Measurements from ENCODE around the gene AP1M1.

AP1M1 gene

DNA sequence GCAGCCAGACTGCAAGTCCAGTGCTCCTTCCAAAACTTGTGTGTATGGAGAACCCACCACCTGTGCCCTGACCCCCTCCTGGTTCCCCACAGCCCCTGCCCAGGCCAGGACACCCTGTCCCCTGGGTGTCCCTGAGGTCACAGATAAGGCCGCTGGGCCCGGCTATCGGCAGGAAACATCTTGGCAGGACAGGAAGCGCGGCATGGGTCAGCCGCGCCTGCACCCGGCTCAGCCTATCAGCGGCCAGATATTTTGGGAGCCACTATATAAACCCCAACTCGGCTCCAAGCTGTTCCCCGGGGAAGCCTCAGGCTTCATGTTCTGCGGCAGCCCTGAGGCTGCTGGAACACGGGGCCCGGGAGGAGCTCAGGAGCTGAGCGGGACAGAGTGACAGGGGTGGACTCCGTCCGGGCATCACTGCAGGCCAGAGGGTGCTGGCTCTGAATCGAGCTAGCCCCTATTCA lies 60.8 kb downstream of the AP1M1 start:
- CTCF ChIA-PET, result interaction anchor here (0.5 to 0.6 kb wide), 2 partner anchors 9 to 16 kb away, joined by 4 to 9 read pairs; no protein-coding TSS in a partner anchor

GRCh38 chr19:16259385-16260159 lies 61.9 kb downstream of the AP1M1 start:
- ChIA-PET CTCF (no interaction called here), POLR2A (ENCODE audit: low non-redundant PET) (no interaction called here)
- no peak for TF ChIP-seq CTCF (conservative IDR thresholded peaks at IDR 0.05; ENCODE audit: low read depth)
- no peak overlapping the region for H3K27ac ChIP-seq
- DNase-seq (ENCODE audit: low spot score), result no peak

More for the DNA sequence above, 60.8 kb downstream of the AP1M1 start:
- no peak for DNase-seq (ENCODE audit: low spot score)
- POLR2A ChIA-PET (ENCODE audit: low non-redundant PET), result no interaction called here
- no peak overlapping the region for H3K27ac ChIP-seq
- TF ChIP-seq CTCF (conservative IDR thresholded peaks at IDR 0.05; ENCODE audit: low read depth), result no peak

DNA sequence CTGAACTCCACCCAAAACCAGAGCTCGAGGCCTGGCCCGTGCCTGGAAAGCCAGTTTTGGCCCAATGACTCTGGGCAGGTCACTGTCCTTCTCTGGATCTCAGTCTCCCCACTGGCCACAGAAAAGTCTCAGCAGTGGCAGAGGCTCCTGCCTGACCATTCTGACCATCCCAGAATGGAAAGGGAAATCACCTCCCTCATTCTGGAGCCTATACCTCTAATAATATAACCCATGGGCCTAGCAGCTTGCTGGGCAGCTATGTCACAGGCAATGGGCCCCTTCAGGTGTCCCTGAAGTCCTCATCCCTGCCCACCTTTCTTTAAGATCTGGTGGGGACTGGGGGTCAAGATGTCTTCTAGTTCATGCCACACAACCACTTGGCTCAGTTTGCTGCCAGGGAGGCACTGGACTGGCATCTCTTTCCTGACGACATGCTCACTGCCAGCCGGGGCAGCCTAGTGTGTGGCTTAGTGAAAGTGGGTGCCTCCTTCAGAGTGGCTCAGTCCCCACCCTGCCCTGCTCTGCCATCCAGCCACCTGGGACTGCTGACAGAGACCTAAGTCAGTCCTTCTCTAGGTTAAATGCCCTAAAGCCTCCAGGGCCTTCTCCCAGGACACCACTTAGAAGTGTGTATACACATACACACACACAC lies 62.6 kb downstream of the AP1M1 start:
- no peak for TF ChIP-seq CTCF (conservative IDR thresholded peaks at IDR 0.05; ENCODE audit: low read depth)
- ChIA-PET CTCF (no interaction called here), POLR2A (ENCODE audit: low non-redundant PET) (no interaction called here)
- no peak for DNase-seq (ENCODE audit: low spot score)
- no peak overlapping the region for H3K27ac ChIP-seq

DNA sequence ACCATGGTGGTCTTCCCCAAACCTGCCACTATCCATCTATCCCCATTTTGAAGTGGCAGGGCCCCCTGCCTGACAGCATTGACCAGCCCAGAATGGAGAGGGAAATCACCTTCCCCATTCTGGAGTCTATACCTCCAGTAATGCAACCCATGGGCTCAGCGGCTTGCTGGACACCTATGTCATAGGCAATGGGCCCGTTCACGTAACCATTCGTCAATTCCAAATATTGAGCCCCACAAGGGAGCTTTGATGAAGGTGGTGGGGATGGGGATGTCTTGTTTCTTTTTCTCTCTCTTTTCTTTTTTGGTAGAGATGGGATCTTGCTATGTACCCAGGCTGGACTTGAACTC lies 63.1 kb downstream of the AP1M1 start:
- CTCF ChIA-PET, result interaction anchor here (0.6 kb wide), 1 partner anchor 32 kb away, joined by 3 read pairs; no protein-coding TSS in a partner anchor
- H3K27ac ChIP-seq, result no peak overlapping the region
- POLR2A ChIA-PET (ENCODE audit: low non-redundant PET), result no interaction called here
- DNase-seq (ENCODE audit: low spot score), result no peak
- TF ChIP-seq CTCF (conservative IDR thresholded peaks at IDR 0.05; ENCODE audit: low read depth), result no peak

DNA sequence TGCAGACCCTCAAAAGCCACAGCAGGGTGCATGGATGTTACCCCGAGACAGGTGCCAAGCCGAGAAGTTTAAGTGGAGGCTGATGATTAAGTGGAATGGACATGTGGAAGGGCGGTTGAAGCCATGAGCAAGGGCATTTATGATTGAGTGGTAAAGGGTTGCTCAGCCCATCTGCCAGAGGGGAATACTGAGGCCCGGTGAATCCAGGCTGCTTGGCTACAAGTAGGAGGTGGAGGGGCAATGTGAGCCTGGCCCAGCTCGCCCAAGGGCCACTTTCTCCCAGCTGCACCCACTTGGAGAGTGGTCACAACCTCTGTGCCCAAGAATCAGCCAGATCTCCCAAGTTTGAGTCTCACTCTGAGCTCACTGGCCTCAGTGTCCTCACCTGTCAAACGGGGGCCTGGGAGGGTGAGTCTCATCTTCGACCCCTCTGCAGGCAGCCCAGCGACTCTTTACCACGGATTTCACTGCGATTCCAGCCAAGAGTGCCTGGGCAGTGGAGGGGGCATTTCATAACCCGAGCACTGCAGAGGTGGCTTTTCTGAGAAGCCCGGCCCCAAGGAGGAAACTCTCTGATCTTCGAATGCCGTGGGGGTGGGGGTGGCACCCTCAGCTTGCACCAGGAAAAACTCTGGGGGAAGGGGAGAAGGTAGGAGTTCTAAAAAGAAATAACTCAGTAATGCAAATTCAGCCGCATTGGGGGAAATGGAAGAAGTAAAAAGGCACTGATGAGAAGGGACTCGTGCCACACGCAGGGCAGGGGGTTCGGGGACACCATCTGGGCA lies 64.1 kb downstream of the AP1M1 start:
- CTCF ChIA-PET, result interaction anchor here (0.6 to 1.3 kb wide), 2 partner anchors 31 to 125 kb away, joined by 3 read pairs; no protein-coding TSS in a partner anchor
- H3K27ac ChIP-seq, result no peak overlapping the region

More for the DNA sequence above, 64.1 kb downstream of the AP1M1 start:
- no peak for DNase-seq (ENCODE audit: low spot score)
- no peak for TF ChIP-seq CTCF (conservative IDR thresholded peaks at IDR 0.05; ENCODE audit: low read depth)
- POLR2A ChIA-PET (ENCODE audit: low non-redundant PET), result no interaction called here

Data from RWPE1 (cell line).